AG09319 (cell line): ENCODE results near the gene ADAMTS17.
"Not testable (repeated sequence)": the region's sequence is repeated elsewhere in the genome, so short reads cannot be mapped to it uniquely, and the experiment has no call there.

Experiments used
- DNase-seq: peaks from one replicate; pipeline ENCODE4 v3.0.0-alpha.2; 2010; ENCODE audit warnings: low read depth; ENCODE audit errors: extremely low read depth
- TF ChIP-seq, protein P1 (sequence below): IDR thresholded peaks from 2 replicates; pipeline ENCODE4 v1.5.1; 2011; ENCODE audit warnings: low read depth, mild to moderate bottlenecking, inconsistent platforms, low read length, moderate library complexity

Gene ADAMTS17

GRCh38 chr15:100082761-100083402, 258.9 kb downstream of the ADAMTS17 start:
- TF ChIP-seq, protein P1, sequence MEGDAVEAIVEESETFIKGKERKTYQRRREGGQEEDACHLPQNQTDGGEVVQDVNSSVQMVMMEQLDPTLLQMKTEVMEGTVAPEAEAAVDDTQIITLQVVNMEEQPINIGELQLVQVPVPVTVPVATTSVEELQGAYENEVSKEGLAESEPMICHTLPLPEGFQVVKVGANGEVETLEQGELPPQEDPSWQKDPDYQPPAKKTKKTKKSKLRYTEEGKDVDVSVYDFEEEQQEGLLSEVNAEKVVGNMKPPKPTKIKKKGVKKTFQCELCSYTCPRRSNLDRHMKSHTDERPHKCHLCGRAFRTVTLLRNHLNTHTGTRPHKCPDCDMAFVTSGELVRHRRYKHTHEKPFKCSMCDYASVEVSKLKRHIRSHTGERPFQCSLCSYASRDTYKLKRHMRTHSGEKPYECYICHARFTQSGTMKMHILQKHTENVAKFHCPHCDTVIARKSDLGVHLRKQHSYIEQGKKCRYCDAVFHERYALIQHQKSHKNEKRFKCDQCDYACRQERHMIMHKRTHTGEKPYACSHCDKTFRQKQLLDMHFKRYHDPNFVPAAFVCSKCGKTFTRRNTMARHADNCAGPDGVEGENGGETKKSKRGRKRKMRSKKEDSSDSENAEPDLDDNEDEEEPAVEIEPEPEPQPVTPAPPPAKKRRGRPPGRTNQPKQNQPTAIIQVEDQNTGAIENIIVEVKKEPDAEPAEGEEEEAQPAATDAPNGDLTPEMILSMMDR = no peak
- DNase-seq = no peak

DNA sequence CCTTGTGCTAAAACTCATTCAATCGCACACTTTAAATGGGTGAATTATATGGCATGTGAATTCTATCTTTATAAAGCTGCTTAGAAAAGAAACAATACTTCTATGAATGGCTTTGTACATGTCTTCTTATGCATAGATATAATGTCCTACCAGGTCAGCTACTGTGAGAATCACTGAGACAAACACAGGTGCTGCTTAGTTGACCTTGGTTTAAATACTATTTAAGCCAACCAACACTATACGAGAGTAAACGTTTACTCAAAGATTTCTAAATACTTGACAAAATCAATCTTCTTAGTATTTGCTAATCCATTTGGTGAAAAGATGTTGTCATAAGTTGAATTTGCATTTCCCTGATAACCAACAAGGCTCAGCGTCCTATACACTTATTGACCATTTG, 260.3 kb downstream of the ADAMTS17 start:
- no peak for DNase-seq
- TF ChIP-seq, protein P1 = no peak

- TF ChIP-seq, protein P1 = no peak
- no peak for DNase-seq
These were observed 263.1 kb downstream of the ADAMTS17 start for GRCh38 chr15:100078511-100079220.

DNA sequence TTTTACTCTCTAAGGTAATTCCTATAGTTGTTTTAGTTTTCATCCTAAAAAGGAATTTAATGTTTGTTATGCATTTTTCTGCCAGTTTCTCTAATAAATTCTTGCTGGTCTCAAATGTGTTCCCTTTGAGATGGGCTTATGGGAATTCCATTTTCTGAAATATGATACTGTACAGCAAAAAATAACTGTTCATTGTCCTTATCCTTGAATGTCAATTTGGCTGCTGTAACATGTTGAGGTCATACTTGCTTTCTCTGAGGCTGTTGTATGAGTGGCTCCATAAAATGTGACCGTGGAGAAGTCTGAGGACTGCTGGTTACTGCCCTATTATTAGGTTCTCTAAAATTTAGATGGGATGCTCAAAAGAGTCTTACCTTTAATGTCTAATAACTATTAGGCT, 266.5 kb downstream of the ADAMTS17 start:
- TF ChIP-seq, protein P1 = no peak
- no peak for DNase-seq

DNA sequence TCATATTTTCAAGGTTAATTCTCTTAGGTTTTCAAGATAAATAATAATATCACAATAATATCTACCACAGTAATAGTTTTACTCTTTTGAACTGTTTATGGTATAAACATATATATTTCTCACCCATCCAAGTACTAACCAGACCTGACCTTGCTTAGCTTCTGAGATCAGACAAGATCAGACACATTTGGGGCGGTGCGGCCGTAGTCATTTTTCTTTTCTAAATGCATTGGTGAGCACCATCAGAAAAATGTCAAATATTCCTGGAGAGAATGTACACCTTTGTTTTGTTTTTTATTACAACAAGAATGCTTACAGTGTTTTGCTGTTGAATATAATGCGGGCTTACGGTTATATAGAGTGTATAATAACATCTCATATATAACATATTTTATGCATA, 267.8 kb downstream of the ADAMTS17 start:
- TF ChIP-seq, protein P1 = no peak
- DNase-seq = no peak

GRCh38 chr15:100066521-100067280, 275.1 kb downstream of the ADAMTS17 start:
- DNase-seq = not testable (repeated sequence)

GRCh38 chr15:100061944-100062343, 279.8 kb downstream of the ADAMTS17 start:
- TF ChIP-seq, protein P1 = no peak
- no peak for DNase-seq
